T-helper 1 cell (primary cell): ENCODE data around the gene GUCY1A2.

Source experiments
- DNase-seq, 5 donors: peaks; one replicate each; pipeline ENCODE4 v3.0.0-alpha.2; 2012 to 2020

The GUCY1A2 gene

GRCh38 chr11:106727256-106727655 lies 291.0 kb downstream of the GUCY1A2 start:
- DNase-seq, result no peak

- no peak for DNase-seq
Measured at GRCh38 chr11:106724293-106724892, 293.9 kb downstream of the GUCY1A2 start.

GRCh38 chr11:106723071-106723470 lies 295.2 kb downstream of the GUCY1A2 start:
- no peak for DNase-seq

GRCh38 chr11:106717222-106717621 lies 301.1 kb downstream of the GUCY1A2 start:
- no peak for DNase-seq

GRCh38 chr11:106714199-106714598 lies 304.1 kb downstream of the GUCY1A2 start:
- no peak for DNase-seq

GRCh38 chr11:106708348-106708747 lies 309.9 kb downstream of the GUCY1A2 start:
- no peak for DNase-seq

GRCh38 chr11:106706355-106706754 lies 311.9 kb downstream of the GUCY1A2 start:
- DNase-seq, result no peak

GRCh38 chr11:106702805-106703204 lies 315.5 kb downstream of the GUCY1A2 start:
- DNase-seq, result no peak

GRCh38 chr11:106697058-106697457 lies 321.2 kb downstream of the GUCY1A2 start:
- no peak for DNase-seq

- DNase-seq, result no peak
Measured at GRCh38 chr11:106695506-106695905, 322.8 kb downstream of the GUCY1A2 start.

- DNase-seq, result no peak
Measured at GRCh38 chr11:106694501-106694900, 323.8 kb downstream of the GUCY1A2 start.

- no peak for DNase-seq
Measured at GRCh38 chr11:106691807-106692365, 326.4 kb downstream of the GUCY1A2 start.

GRCh38 chr11:106690923-106691322 lies 327.4 kb downstream of the GUCY1A2 start:
- DNase-seq, result no peak

GRCh38 chr11:106684944-106685343 lies 333.3 kb downstream of the GUCY1A2 start:
- no peak for DNase-seq

- no peak for DNase-seq
Measured at GRCh38 chr11:106683435-106683834, 334.8 kb downstream of the GUCY1A2 start.

- no peak for DNase-seq
Measured at GRCh38 chr11:106681435-106681834, 336.8 kb downstream of the GUCY1A2 start.

- no peak for DNase-seq
Measured at GRCh38 chr11:106679581-106679980, 338.7 kb downstream of the GUCY1A2 start.

GRCh38 chr11:106679181-106679580 lies 339.1 kb downstream of the GUCY1A2 start:
- no peak for DNase-seq

GRCh38 chr11:106670069-106670468 lies 348.2 kb downstream of the GUCY1A2 start:
- DNase-seq, result no peak

- no peak for DNase-seq
Measured at GRCh38 chr11:106668147-106668546, 350.1 kb downstream of the GUCY1A2 start.

- no peak for DNase-seq
Measured at GRCh38 chr11:106656646-106657045, 361.6 kb downstream of the GUCY1A2 start.

GRCh38 chr11:106644824-106645223 lies 373.5 kb downstream of the GUCY1A2 start:
- no peak for DNase-seq

- no peak for DNase-seq
Measured at GRCh38 chr11:106642331-106642730, 375.9 kb downstream of the GUCY1A2 start.

- no peak for DNase-seq
Measured at GRCh38 chr11:106632283-106632682, 386.0 kb downstream of the GUCY1A2 start.

GRCh38 chr11:106627694-106628093 lies 390.6 kb downstream of the GUCY1A2 start:
- no peak for DNase-seq
